ENCODE data around the gene PLS3.
"Not testable (repeated sequence)": the region's sequence is repeated elsewhere in the genome, so short reads cannot be mapped to it uniquely, and the experiment has no call there.

Gene PLS3

DNA sequence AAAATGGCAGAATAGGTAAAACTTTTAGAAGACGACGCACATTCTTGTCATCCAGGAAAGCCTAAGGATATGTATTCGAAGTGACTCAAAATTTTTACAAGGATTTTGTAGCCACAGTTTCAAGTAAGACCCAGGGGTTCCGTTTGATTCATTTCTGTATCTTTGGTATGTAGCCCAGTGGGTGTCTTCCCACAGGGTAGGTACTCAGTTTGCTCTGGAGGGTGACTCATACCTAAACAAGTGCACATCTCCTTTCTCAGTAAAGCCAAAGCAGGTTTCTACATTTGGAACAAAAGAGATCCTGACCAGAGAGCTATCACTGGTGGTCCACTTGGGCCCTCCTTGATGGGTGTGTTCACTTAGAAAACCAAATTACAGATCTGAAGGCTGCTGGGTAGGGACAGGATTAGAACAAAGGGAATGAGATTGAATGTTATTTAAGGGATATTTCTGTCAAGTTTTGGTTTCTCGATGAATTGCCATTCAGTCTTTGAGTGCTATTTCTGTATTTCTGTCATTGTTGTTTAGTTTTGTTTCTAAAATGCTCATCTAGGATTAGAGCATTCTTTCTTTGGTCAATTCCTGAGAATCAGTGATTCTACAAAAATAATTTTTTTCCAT is 56.1 kb downstream of the PLS3 start:
- DNase-seq: no peak

DNA sequence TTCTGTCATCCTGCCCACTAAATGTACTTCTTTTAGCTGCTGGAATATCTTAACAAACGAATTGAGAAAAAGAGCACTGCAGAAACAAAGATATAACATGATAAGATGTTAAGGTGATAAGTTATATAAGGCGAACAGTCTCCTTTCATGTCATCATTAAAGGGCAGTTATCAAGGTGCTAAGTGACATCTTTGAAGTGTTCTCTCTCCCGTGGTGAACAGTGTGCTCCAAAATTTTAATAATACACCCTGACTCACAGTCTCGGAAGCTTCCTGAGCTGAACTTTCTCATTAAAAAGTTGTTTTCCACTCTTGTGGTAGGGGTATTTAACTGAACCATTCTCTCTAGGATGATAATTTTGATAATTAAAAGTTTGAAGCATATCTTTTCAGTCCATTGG is 61.6 kb downstream of the PLS3 start:
- DNase-seq: no peak

DNA sequence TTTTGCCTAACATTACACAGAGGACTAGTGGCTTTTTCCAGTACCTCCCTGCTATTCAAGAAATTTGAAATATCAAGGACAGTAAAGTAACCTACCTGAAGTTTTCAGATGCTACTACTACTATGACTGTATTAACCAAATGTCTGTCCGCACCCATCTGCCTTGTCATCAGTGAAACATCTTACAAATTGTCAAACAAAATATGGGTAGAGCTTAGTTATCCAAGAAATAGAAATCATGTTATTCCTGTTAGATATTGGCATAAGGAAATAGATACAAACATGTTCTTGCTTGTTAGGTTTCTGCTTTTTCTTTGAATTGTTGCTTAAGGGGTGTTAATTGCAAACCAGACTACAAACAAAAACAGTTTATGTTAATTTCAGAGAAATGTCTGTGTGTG is 63.9 kb downstream of the PLS3 start:
- no peak for DNase-seq

DNA sequence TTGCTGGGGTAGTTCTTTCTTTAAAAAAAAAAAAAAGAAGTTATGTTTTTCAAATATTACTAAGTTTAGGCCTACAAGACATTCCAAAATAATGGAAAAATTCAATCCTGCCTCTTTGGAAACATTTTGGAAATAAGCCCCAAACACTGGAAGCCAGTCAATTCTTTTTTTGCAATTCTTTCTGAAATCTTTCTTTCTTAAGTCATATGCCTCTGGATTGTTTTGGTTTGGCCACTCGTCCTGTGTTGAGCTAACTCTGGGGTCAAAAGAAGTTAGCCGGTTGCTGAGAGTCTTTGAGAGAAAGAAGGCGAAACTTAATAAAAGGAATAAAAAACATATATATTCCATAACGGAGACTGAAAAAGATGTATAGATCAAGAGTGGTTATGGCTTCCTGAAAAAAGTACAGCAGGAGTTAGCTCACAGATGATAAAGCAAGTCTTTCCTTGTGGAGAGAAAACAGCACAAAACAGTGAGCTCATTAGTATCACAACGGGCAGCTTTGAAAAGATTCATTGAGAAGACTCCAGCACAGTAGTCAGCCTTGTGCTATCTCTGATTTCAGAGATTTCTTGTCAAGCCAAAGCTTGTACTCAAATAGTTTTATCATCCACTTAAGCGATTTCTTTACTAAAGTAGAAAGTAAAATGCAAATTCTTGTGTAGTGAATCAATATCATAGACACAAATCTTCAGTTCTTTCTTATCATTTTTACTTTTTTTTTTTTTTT is 64.8 kb downstream of the PLS3 start:
- DNase-seq: no peak

- no peak for DNase-seq
Observed at GRCh38 chrX:115630204-115630603, 69.2 kb downstream of the PLS3 start.

DNA sequence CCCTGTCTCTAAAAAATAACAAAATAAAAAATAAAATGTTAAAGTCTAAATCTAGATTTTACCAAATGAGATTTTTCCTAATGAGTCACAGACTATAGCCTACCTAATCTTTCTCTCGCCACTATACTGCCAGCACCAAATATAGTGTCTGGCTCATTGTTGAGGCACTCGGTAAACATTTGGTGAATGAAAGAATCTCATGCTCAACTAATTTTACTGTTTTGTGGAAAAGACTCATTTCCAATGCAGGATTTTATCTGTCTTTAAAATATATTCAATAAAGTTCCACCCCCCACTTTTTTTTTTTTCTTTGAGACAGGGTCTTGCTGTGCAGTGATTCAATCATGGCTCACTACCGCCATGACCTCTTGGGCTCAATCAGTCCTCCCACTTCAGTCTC is 71.5 kb downstream of the PLS3 start:
- no peak for DNase-seq

DNA sequence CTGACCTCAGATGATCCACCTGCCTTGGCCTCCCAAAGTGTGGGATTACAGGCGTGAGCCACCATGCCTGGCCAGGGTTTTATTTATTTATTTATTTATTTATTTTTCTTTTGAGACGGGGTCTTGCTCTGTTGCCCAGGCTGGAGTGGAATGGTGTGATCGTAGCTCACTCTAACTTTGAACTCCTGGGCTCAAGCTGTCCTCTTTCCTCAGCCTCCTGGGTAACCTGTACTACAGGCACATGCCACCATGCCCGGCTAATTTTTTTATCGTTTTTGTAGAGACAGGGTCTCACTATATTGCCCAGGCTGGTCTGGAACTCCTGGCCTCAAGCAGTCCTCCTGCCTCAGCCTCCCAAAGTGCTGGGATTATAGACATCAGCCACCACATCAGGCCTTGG is 72.4 kb downstream of the PLS3 start:
- not testable (repeated sequence) for DNase-seq

DNA sequence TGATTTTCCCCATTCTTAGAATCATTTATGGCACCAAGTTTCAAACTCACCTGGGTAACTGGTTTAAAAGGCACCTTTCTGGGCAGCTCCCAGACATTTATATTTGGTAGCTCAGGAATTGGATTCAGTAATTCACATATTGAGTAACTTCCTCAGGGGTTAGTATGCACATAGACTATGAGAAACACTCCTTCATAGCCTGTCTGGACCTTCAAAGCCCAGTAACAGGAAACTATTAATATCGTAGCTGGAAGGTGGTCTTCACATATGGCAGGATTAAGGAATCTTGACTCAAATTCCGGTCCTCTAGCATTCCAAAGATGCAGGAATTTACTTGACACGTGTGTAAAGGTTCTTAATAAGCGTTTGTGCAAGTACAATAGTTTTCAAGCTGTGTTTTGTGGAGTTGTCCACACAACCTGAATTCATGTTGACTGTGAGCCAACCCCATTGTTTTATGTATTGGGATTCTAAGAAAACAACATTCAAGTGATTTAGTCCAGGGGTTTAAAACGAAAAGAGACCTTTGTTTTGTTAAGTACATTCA is 78.4 kb downstream of the PLS3 start:
- DNase-seq: no peak

DNA sequence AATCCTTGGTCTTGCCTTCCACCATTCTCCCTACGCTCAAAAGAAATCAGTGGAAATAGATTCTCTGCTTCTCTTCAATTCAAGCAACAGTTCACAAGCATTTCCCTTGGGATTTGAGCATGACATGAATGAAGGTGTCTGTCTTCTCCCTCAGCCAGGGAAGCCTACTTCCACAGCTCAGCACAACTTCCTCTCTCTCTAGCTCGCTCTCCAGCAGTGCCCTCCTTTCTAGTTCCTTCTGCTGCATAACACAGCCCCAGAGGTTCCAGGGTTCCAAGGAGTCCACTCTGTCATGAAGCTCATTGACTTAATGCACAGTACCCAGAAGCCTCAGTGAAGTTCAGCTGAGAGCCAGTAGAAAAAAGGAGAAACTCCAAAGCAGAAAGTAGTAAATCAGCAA is 81.3 kb downstream of the PLS3 start:
- no peak for DNase-seq

GRCh38 chrX:115642895-115643530 is 82.0 kb downstream of the PLS3 start:
- peak; percentile 11 for DNase-seq

DNA sequence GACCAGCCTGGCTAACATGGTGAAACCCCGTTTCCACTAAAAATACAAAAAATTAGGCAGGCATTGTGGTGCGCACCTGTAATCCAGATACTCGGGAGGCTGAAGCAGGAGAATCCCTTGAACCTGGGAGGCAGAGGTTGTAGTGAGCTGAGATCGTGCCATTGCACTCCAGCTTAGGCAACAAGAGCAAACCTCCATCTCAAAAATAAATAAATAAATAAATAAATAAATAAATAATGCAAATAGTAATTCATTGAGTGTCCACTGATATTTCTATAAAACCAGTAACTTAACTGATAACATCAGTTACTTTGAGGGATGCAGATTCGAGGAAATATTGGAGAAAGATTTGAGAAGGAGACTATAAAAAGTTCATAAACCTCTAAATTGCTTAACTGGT is 83.4 kb downstream of the PLS3 start:
- not testable (repeated sequence) for DNase-seq

GRCh38 chrX:115649461-115650063 is 88.6 kb downstream of the PLS3 start:
- no peak for DNase-seq

DNA sequence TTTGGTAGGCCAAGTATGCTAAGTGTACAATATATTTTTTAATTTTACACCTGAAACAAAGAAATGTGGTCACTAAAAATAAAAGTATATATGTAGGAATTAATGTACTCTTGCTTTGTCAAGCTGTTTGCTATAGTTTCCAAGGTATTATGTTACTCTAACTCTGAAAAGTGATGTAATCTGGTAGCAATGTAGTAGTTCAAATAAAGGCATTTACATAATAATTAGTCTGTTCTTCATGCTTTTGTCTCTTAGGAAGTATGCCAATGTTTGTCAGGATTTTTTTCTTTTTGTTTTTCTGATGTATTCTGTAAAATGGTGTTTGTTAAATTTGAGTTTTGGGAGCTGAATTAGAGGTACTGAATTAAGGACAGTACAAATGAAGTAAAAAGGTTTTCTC is 89.5 kb downstream of the PLS3 start:
- DNase-seq: no peak

DNA sequence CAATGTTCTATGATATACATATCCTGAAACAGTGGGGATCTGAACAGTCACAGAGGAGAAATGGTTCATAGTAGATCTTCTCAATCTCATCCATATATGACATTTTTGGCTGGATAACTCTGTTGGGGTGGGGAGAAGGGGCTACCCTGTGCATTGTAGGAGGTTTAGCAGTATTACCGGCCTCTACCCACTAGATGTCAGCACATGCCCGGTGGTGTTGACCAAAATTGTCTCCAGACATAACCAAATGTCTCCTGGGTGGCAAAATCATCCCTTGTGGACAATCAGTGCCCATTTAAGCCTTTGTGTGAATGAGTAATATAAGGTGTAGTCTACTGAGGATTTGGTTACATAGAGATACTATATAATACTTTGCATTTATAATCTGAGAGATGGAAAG is 89.9 kb downstream of the PLS3 start:
- DNase-seq: peak; percentile 19

DNA sequence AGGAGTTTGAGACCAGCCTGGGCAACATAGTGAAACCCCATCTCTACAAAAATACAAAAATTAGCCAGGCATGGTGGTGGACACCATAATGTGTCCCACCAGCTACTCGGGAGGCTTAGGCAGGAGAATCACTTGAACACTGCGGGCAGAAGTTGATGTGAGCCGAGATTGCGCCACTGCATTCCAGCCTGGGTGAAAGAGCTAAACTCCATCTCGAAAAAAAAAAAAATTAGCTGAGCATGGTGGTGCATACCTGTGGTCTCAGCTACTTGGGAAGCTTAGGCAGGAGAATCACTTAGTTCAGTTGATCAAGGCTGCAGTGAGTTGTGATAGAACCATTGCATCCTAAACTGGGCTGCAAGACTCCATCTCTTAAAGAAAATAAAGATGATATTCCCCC is 91.2 kb downstream of the PLS3 start:
- DNase-seq: no peak

GRCh38 chrX:115665122-115665521 is 104.1 kb downstream of the PLS3 start:
- no peak for DNase-seq

GRCh38 chrX:115679460-115679859 is 118.5 kb downstream of the PLS3 start:
- DNase-seq: no peak

- no peak for DNase-seq
Observed at GRCh38 chrX:115687595-115687994, 126.6 kb downstream of the PLS3 start.

DNA sequence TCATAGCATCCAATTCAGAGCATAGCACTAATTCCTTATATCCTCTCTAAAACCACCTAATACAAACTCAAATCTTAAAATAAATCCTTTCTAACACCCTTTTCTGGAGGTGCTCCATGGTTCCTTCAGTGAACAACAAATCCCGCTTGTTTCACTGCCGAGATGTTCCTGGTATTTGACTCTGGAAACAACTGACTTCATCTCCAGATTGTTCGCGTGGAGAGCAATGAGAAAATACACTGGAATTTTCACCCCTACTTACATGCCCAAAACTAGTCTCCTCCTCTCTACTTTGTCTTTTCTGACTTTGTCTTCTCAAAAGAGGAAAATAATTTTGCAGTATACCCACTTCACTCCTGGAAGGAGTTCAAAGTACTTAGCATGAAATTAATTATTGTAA is 129.0 kb downstream of the PLS3 start:
- no peak for DNase-seq

DNA sequence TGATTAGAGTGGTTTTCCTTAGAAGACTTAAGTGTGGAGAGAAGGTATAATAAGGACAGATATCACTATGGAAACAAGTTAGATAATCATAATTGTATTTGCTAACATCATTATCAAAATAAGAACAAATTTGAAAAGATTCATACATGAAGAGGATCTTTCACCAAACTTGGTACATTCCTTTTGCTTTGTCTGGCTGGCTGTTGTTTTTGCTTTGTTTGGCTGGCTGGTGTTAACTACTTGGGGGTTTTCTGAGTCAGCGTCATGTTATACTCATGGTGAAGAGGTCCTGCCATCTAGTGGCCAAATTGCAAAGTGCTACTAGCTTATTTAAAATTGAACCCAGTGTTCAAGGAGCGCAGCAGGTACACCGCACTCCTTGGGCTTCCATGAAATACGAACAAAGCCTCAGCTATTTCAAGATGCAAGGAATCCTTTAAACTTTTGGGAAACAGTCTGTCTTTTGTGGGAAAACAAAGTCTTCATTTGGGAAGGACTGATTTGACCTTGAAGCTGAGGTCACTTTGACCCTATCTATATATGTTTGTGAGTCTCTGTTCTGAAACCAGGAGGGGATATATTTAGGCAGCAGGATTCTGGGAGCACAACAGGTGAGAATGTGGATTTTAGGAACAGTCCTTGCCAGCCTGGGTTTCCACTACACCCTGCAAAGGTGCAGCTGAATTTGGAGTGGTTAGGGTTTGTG is 129.7 kb downstream of the PLS3 start:
- peak; percentile 40 for DNase-seq

GRCh38 chrX:115693476-115693875 is 132.5 kb downstream of the PLS3 start:
- no peak for DNase-seq

GRCh38 chrX:115694028-115694427 is 133.1 kb downstream of the PLS3 start:
- DNase-seq: no peak

DNA sequence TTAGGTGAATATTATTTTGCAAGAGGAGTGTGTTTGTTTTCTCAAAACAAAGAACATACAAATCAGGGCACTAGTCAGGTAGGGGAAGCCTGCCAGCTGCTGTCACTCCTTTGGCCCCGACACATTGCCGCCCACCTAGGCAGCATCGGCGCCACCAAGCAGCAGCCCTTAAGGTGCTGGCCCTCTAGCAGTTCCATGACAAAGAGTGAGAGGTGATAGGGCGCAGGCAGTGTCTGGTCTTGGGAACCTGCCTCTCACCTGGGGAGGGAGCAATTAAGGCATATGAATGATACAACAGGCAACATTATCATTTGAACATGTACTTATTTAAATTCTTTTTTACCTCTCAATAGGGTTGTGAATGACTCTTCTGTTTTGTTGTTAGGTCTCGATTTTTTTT is 135.1 kb downstream of the PLS3 start:
- DNase-seq: no peak
